ENCODE results near the gene RHOT2.
A peak's percentile ranks its signal among the peaks of the same experiment; 100 is the strongest.

The RHOT2 gene

GRCh38 chr16:682493-683395, 14.8 kb downstream of the RHOT2 start:
- Histone ChIP-seq H3K4me3 (ENCODE audit: insufficient read depth, low read depth, low read length) (peak overlapping the region; percentile 73), H3K36me3 (ENCODE audit: control insufficient read depth, insufficient read depth, low read length) (peaks cover 19% of the 10 kb centered on the region), H3K27me3 (ENCODE audit: control insufficient read depth, insufficient read depth, low read length, poor library complexity, severe bottlenecking) (no peaks in the 10 kb centered on the region), H3K9me3 (ENCODE audit: control insufficient read depth, low read length) (no peaks in the 10 kb centered on the region), H3K4me1 (ENCODE audit: control insufficient read depth, insufficient read depth, low read length) (peaks cover 13% of the 10 kb centered on the region), H3K27ac (ENCODE audit: insufficient read depth, low read depth, low read length, poor library complexity, severe bottlenecking) (no peak overlapping the region)
- WGBS, 2 experiments, result 93% methylated on average over 36 of the region's 36 CpGs

- Histone ChIP-seq H3K27me3 (ENCODE audit: control insufficient read depth, insufficient read depth, low read length, poor library complexity, severe bottlenecking) (no peaks in the 10 kb centered on the region), H3K9me3 (ENCODE audit: control insufficient read depth, low read length) (no peaks in the 10 kb centered on the region), H3K4me1 (ENCODE audit: control insufficient read depth, insufficient read depth, low read length) (peaks cover 13% of the 10 kb centered on the region), H3K27ac (ENCODE audit: insufficient read depth, low read depth, low read length, poor library complexity, severe bottlenecking) (peak overlapping the region; percentile 36), H3K36me3 (ENCODE audit: control insufficient read depth, insufficient read depth, low read length) (peaks cover 23% of the 10 kb centered on the region), H3K4me3 (ENCODE audit: insufficient read depth, low read depth, low read length) (peak overlapping the region; percentile 73)
- WGBS, 2 experiments, result 19% methylated on average over 57 of the region's 57 CpGs
These were observed 15.6 kb downstream of the RHOT2 start for GRCh38 chr16:683396-684070.

- H3K9me3 ChIP-seq (ENCODE audit: control insufficient read depth, low read length), result no peaks in the 10 kb centered on the region
- 10 to 11% methylated on average over 91 of the region's 91 CpGs for WGBS, 2 experiments
- H3K27me3 ChIP-seq (ENCODE audit: control insufficient read depth, insufficient read depth, low read length, poor library complexity, severe bottlenecking), result no peaks in the 10 kb centered on the region
- peak within 1 kb of the TSS; percentile 44 for H3K27ac ChIP-seq (ENCODE audit: insufficient read depth, low read depth, low read length, poor library complexity, severe bottlenecking)
- peak within 1 kb of the TSS; percentile 73 for H3K4me3 ChIP-seq (ENCODE audit: insufficient read depth, low read depth, low read length)
- peaks cover 23% of the 10 kb centered on the region for H3K36me3 ChIP-seq (ENCODE audit: control insufficient read depth, insufficient read depth, low read length)
- H3K4me1 ChIP-seq (ENCODE audit: control insufficient read depth, insufficient read depth, low read length), result peaks cover 17% of the 10 kb centered on the region
These were observed 16.3 kb downstream of the RHOT2 start, which contains the start of gene JMJD8 for GRCh38 chr16:684071-684794. JMJD8 (minus strand) TSS chr16:684334; CDS start chr16:684319, 15 bp downstream.

- 95 to 96% methylated on average over 61 of the region's 61 CpGs for WGBS, 2 experiments
- Histone ChIP-seq H3K27ac (ENCODE audit: insufficient read depth, low read depth, low read length, poor library complexity, severe bottlenecking) (no peak overlapping the region), H3K27me3 (ENCODE audit: control insufficient read depth, insufficient read depth, low read length, poor library complexity, severe bottlenecking) (no peaks in the 10 kb centered on the region)
These were observed 17.2 kb downstream of the RHOT2 start for GRCh38 chr16:684961-685696.

GRCh38 chr16:685967-686366, 18.0 kb downstream of the RHOT2 start:
- 82 to 85% methylated on average over 10 of the region's 10 CpGs for WGBS, 2 experiments
- Histone ChIP-seq H3K9me3 (ENCODE audit: control insufficient read depth, low read length) (no peaks in the 10 kb centered on the region), H3K27me3 (ENCODE audit: control insufficient read depth, insufficient read depth, low read length, poor library complexity, severe bottlenecking) (peaks cover 4% of the 10 kb centered on the region), H3K4me3 (ENCODE audit: insufficient read depth, low read depth, low read length) (no peak overlapping the region), H3K36me3 (ENCODE audit: control insufficient read depth, insufficient read depth, low read length) (peaks cover 23% of the 10 kb centered on the region), H3K27ac (ENCODE audit: insufficient read depth, low read depth, low read length, poor library complexity, severe bottlenecking) (no peak overlapping the region), H3K4me1 (ENCODE audit: control insufficient read depth, insufficient read depth, low read length) (peaks cover 21% of the 10 kb centered on the region)

More at GRCh38 chr16:684961-685696, 17.2 kb downstream of the RHOT2 start:
- no peaks in the 10 kb centered on the region for H3K9me3 ChIP-seq (ENCODE audit: control insufficient read depth, low read length)
- peaks cover 23% of the 10 kb centered on the region for H3K36me3 ChIP-seq (ENCODE audit: control insufficient read depth, insufficient read depth, low read length)
- no peak overlapping the region for H3K4me3 ChIP-seq (ENCODE audit: insufficient read depth, low read depth, low read length)
- H3K4me1 ChIP-seq (ENCODE audit: control insufficient read depth, insufficient read depth, low read length), result peaks cover 21% of the 10 kb centered on the region

GRCh38 chr16:686459-687260, 18.7 kb downstream of the RHOT2 start:
- Histone ChIP-seq H3K36me3 (ENCODE audit: control insufficient read depth, insufficient read depth, low read length) (peaks cover 21% of the 10 kb centered on the region), H3K4me3 (ENCODE audit: insufficient read depth, low read depth, low read length) (no peak overlapping the region), H3K4me1 (ENCODE audit: control insufficient read depth, insufficient read depth, low read length) (peaks cover 15% of the 10 kb centered on the region), H3K9me3 (ENCODE audit: control insufficient read depth, low read length) (no peaks in the 10 kb centered on the region), H3K27me3 (ENCODE audit: control insufficient read depth, insufficient read depth, low read length, poor library complexity, severe bottlenecking) (peaks cover 9% of the 10 kb centered on the region), H3K27ac (ENCODE audit: insufficient read depth, low read depth, low read length, poor library complexity, severe bottlenecking) (no peak overlapping the region)
- WGBS, 2 experiments, result 96% methylated on average over 51 of the region's 51 CpGs

GRCh38 chr16:687499-687898, 19.6 kb downstream of the RHOT2 start:
- no peaks in the 10 kb centered on the region for H3K9me3 ChIP-seq (ENCODE audit: control insufficient read depth, low read length)
- H3K36me3 ChIP-seq (ENCODE audit: control insufficient read depth, insufficient read depth, low read length), result peaks cover 13% of the 10 kb centered on the region
- no peak overlapping the region for H3K4me3 ChIP-seq (ENCODE audit: insufficient read depth, low read depth, low read length)
- H3K27me3 ChIP-seq (ENCODE audit: control insufficient read depth, insufficient read depth, low read length, poor library complexity, severe bottlenecking), result peaks cover 17% of the 10 kb centered on the region
- 94% methylated on average over 19 of the region's 19 CpGs for WGBS, 2 experiments
- no peak overlapping the region for H3K27ac ChIP-seq (ENCODE audit: insufficient read depth, low read depth, low read length, poor library complexity, severe bottlenecking)
- peaks cover 15% of the 10 kb centered on the region for H3K4me1 ChIP-seq (ENCODE audit: control insufficient read depth, insufficient read depth, low read length)

- H3K4me3 ChIP-seq (ENCODE audit: insufficient read depth, low read depth, low read length), result peak overlapping the region; percentile 49
- peaks cover 11% of the 10 kb centered on the region for H3K4me1 ChIP-seq (ENCODE audit: control insufficient read depth, insufficient read depth, low read length)
- H3K9me3 ChIP-seq (ENCODE audit: control insufficient read depth, low read length), result no peaks in the 10 kb centered on the region
- no peak overlapping the region for H3K27ac ChIP-seq (ENCODE audit: insufficient read depth, low read depth, low read length, poor library complexity, severe bottlenecking)
- H3K27me3 ChIP-seq (ENCODE audit: control insufficient read depth, insufficient read depth, low read length, poor library complexity, severe bottlenecking), result peaks cover 36% of the 10 kb centered on the region
- 91 to 92% methylated on average over 26 of the region's 26 CpGs for WGBS, 2 experiments
- H3K36me3 ChIP-seq (ENCODE audit: control insufficient read depth, insufficient read depth, low read length), result peaks cover 8% of the 10 kb centered on the region
These were observed 21.4 kb downstream of the RHOT2 start for GRCh38 chr16:689175-689897.
